ENCODE results near the gene ADAM30. TPM values are rescaled to one million over a fixed set of nuclear protein-coding genes. Genes with fewer than 3 reads are reported as not detected.
A peak's percentile ranks its signal among the peaks of the same experiment; 100 is the strongest.

Gene ADAM30
- total and polyA plus RNA-seq, 10 donors: not detected

GRCh38 chr1:119912963-119913362 is 16.6 kb upstream of the ADAM30 start:
- H3K27me3 ChIP-seq (replicated peaks in 1 of 7): no peaks in the 10 kb centered on the region
- H3K9me3 ChIP-seq: no peaks in the 10 kb centered on the region
- 94 to 99% (median 97%) methylated on average over 3 of the region's 3 CpGs for WGBS, 5 donors
- H3K4me3 ChIP-seq: no peak overlapping the region
- peaks cover 4 to 68% (median 49%) of the 10 kb centered on the region in 6 donors for H3K36me3 ChIP-seq
- no peak for DNase-seq
- TF ChIP-seq POLR2A (IDR thresholded peaks at IDR 0.05) (no peak), POLR2AphosphoS5 (IDR thresholded peaks at IDR 0.05) (no peak)
- no peak overlapping the region for H3K27ac ChIP-seq
- intact Hi-C loops (cut with DNase I; ENCODE audit: low total_unique reads): no loop called here
- no peaks in the 10 kb centered on the region for H3K4me1 ChIP-seq

- no peak overlapping the region for H3K4me3 ChIP-seq
- H3K36me3 ChIP-seq: peaks cover 0 to 56% (median 38%) of the 10 kb centered on the region in 6 donors
- 95 to 97% (median 96%) methylated on average over 2 of the region's 2 CpGs for WGBS, 5 donors
- DNase-seq: no peak
- no peak for TF ChIP-seq POLR2A (IDR thresholded peaks at IDR 0.05)
- no peak for TF ChIP-seq CTCF (IDR thresholded peaks at IDR 0.05 in 8 of 11, conservative IDR thresholded peaks at IDR 0.05 in 3 of 11)
- no peak for TF ChIP-seq POLR2AphosphoS5 (IDR thresholded peaks at IDR 0.05)
- no peak overlapping the region for H3K27ac ChIP-seq
- H3K4me1 ChIP-seq: no peaks in the 10 kb centered on the region
- no peaks in the 10 kb centered on the region for H3K27me3 ChIP-seq (replicated peaks in 1 of 7)
- H3K9me3 ChIP-seq: no peaks in the 10 kb centered on the region
- intact Hi-C loops (cut with DNase I; ENCODE audit: low total_unique reads): no loop called here
Measured at GRCh38 chr1:119911775-119912174, 15.5 kb upstream of the ADAM30 start.

- TF ChIP-seq POLR2A (IDR thresholded peaks at IDR 0.05): no peak
- no peak for TF ChIP-seq CTCF (IDR thresholded peaks at IDR 0.05 in 8 of 11, conservative IDR thresholded peaks at IDR 0.05 in 3 of 11)
- no peak for TF ChIP-seq POLR2AphosphoS5 (IDR thresholded peaks at IDR 0.05)
- no peak for DNase-seq
- 28 to 50% (median 41%) methylated on average over 4 of the region's 4 CpGs for WGBS, 5 donors
Measured at GRCh38 chr1:119910618-119911017, 14.3 kb upstream of the ADAM30 start.

GRCh38 chr1:119909890-119910596 is 13.7 kb upstream of the ADAM30 start:
- H3K4me3 ChIP-seq: no peak overlapping the region
- 72 to 87% (median 81%) methylated on average over 8 to 9 of the region's 9 CpGs for WGBS, 5 donors

More at GRCh38 chr1:119910618-119911017, 14.3 kb upstream of the ADAM30 start:
- Histone ChIP-seq H3K9me3 (peaks cover 0 to 9% (median 2%) of the 10 kb centered on the region in 8 donors), H3K4me3 (no peak overlapping the region), H3K4me1 (no peaks in the 10 kb centered on the region), H3K27ac (no peak overlapping the region), H3K36me3 (peaks cover 0 to 44% (median 27%) of the 10 kb centered on the region in 6 donors), H3K27me3 (replicated peaks in 1 of 7) (no peaks in the 10 kb centered on the region)
- intact Hi-C loops (cut with DNase I; ENCODE audit: low total_unique reads): no loop called here

More at GRCh38 chr1:119909890-119910596, 13.7 kb upstream of the ADAM30 start:
- Histone ChIP-seq H3K27me3 (replicated peaks in 1 of 7) (no peaks in the 10 kb centered on the region), H3K27ac (no peak overlapping the region), H3K36me3 (peaks cover 0 to 39% (median 21%) of the 10 kb centered on the region in 6 donors), H3K4me1 (no peaks in the 10 kb centered on the region), H3K9me3 (peaks cover 0 to 15% (median 8%) of the 10 kb centered on the region in 8 donors)
- intact Hi-C loops (cut with DNase I; ENCODE audit: low total_unique reads): no loop called here
- TF ChIP-seq CTCF (IDR thresholded peaks at IDR 0.05 in 8 of 11, conservative IDR thresholded peaks at IDR 0.05 in 3 of 11): no peak
- peak in 1 of 3 donors; percentile 14 for TF ChIP-seq POLR2AphosphoS5 (IDR thresholded peaks at IDR 0.05)
- DNase-seq: no peak

All from spleen (tissue), 11 donors.